CD4-positive, alpha-beta T cell (primary cell): Measurements from ENCODE around the gene RHOD. TPM values are rescaled to one million over a fixed set of nuclear protein-coding genes. Genes with fewer than 3 reads are reported as not detected.

ENCODE experiments used
- ATAC-seq: fragments of 200-7000 bp; cut with Tn5 transposase; one replicate; pipeline ENCODE4 v1.10.0; 2022; ENCODE audit warnings: mild to moderate bottlenecking; ENCODE audit not compliant: poor library complexity
- CTCF ChIA-PET: fragments of 350-600 bp; sonication (Branson Sonifier 250); formaldehyde crosslinking; loops from one replicate; lab custom pipeline; 2021; ENCODE audit warnings: antibody characterized with exemption, inconsistent platforms; lab: Charles Lee
- POLR2A ChIA-PET: fragments of 350-600 bp; sonication (Branson Sonifier 250); formaldehyde crosslinking; loops from one replicate; lab custom pipeline; 2021; ENCODE audit warnings: antibody characterized with exemption, inconsistent platforms; lab: Charles Lee
- DNase-seq, 14 experiments: peaks; one replicate each; pipeline ENCODE4 v3.0.0-alpha.2; 2013 to 2020; ENCODE audit warnings: mixed read lengths in 2 of 14
- H3K27ac ChIP-seq, 2 donors: one replicate each; pipeline versions ENCODE4 v1.5.1 to v1.7.0; 2013; ENCODE audit warnings: low read length in 2 of 2, low read depth in 1 of 2, mild to moderate bottlenecking in 1 of 2
- H3K27me3 ChIP-seq, 2 experiments: 1 replicate in 1 of 2; 2 replicates in 1 of 2; pipeline versions ENCODE4 v1.6.1 to v1.7.0; 2013; ENCODE audit warnings: low read length in 2 of 2, control low read depth in 1 of 2, mild to moderate bottlenecking in 1 of 2, moderate library complexity in 1 of 2; ENCODE audit not compliant: insufficient read depth in 2 of 2, control insufficient read depth in 1 of 2
- H3K36me3 ChIP-seq: one replicate; pipeline ENCODE4 v1.6.1; 2013; ENCODE audit warnings: low read length, control low read depth; ENCODE audit not compliant: insufficient read depth
- H3K4me1 ChIP-seq: one replicate; pipeline ENCODE4 v1.6.1; 2013; ENCODE audit warnings: low read length, control low read depth; ENCODE audit not compliant: insufficient read depth
- H3K4me3 ChIP-seq: one replicate; pipeline ENCODE4 v1.5.1; 2013; ENCODE audit warnings: mild to moderate bottlenecking, low read length, moderate library complexity
- H3K9me3 ChIP-seq, 2 experiments: 1 replicate in 1 of 2; 2 replicates in 1 of 2; pipeline versions ENCODE4 v1.6.1 to v1.7.0; 2013; ENCODE audit warnings: low read length in 2 of 2, mild to moderate bottlenecking in 2 of 2, control low read depth in 1 of 2, moderate library complexity in 1 of 2; ENCODE audit not compliant: control insufficient read depth in 1 of 2, insufficient read depth in 1 of 2
- H3K27ac Mint-ChIP-seq: one replicate; pipeline ENCODE4 v1.8.0; 2020; ENCODE audit warnings: mixed read lengths
- H3K27me3 Mint-ChIP-seq: one replicate; pipeline ENCODE4 v1.8.0; 2021; ENCODE audit warnings: mixed read lengths
- H3K36me3 Mint-ChIP-seq: one replicate; pipeline ENCODE4 v1.8.0; 2021; ENCODE audit warnings: low read depth, mixed read lengths
- H3K4me1 Mint-ChIP-seq: one replicate; pipeline ENCODE4 v1.8.0; 2021; ENCODE audit warnings: low read depth, mixed read lengths
- H3K4me3 Mint-ChIP-seq: one replicate; pipeline ENCODE4 v1.8.0; 2020; ENCODE audit warnings: mild to moderate bottlenecking, mixed read lengths
- H3K9me3 Mint-ChIP-seq: one replicate; pipeline ENCODE4 v1.8.0; 2020; ENCODE audit warnings: mixed read lengths
- intact Hi-C, 2 experiments: fragments of 100-400 bp; cut with DNase I in 1 of 2; cut with micrococcal nuclease in 1 of 2; formaldehyde crosslinking; loops; one replicate each; pipeline versions ENCODE4 v1.15.1 to v1.9.0; 2023 to 2025; cut with DNase I, micrococcal nuclease
- polyA plus RNA-seq, 2 donors: library from polyadenylated mRNA; unstranded; fragments of 120-200 nt; gene quantifications; one replicate each; pipeline ENCODE4 v1.2.1, GENCODE V29; 2013
- total RNA-seq, 174 experiments: library from RNA in 2 of 174; stranded (reverse) in 2 of 174; gene quantifications; one replicate each; pipeline ENCODE4 v1.2.3 and lab custom pipeline; 2021 to 2026
- TF ChIP-seq, protein P1 (sequence below): fragments of 200-600 bp; IDR thresholded peaks from one replicate; pipeline ENCODE4 v1.8.0; 2022; ENCODE audit warnings: antibody characterized with exemption, mild to moderate bottlenecking

The RHOD gene, protein sequence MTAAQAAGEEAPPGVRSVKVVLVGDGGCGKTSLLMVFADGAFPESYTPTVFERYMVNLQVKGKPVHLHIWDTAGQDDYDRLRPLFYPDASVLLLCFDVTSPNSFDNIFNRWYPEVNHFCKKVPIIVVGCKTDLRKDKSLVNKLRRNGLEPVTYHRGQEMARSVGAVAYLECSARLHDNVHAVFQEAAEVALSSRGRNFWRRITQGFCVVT
- not detected for total RNA-seq
- polyA plus RNA-seq (2013, experiment 1 of 2) = 0.29 TPM
- 0.78 TPM for polyA plus RNA-seq (2013, experiment 2 of 2)
- total RNA-seq (lab: John Stamatoyannopoulos, UW) = 0 to 1.1 (median 0.27) reads per million in 172 experiments

DNA sequence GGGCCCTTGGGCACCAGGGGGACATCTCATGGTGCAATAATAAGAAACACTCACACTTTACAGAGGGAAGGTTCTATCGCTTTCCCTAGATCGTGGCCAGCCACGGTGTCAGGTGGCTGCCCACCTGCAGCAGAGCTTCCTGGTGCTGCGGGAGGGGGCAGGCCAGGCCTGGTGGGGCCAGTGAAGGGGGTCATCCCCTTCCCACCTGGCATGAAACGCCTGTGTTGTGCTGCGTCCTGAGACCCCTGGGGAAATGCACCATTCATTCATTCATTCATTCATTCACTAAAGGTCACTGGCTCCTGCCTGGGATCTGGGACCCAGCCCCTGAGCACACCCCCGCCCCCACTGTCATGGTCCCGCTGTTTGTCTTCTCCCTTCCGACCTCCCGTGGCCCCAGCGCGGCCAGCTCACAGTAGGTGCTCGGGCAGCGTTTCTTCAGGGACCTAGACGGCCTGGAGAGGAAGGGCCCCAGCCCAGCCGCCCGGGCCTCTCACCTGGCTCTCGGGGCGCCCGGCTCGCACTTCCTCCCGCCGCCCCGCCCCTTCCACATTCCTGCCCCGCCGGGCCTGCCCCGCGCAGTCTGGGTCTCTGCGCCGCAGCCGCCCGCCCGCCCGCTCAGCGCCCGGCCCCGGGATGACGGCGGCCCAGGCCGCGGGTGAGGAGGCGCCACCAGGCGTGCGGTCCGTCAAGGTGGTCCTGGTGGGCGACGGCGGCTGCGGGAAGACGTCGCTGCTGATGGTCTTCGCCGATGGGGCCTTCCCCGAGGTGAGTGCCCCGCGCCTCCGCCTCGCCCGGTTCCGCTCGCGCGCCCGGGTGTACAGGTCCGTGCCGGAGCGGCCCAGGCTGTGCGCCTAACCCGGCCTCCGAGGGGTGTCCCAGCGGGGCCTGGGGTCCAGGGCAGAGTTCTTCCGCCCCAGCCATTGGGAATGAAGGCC is at the start of gene RHOD:
RHOD (plus strand) TSS at position 581 of the 938 bp plus-strand sequence; CDS start at position 637, 56 bp downstream.
- ATAC-seq (peak; percentile 66), DNase-seq (peak in 13 of 14 experiments; percentile 8 to 60 (median 41))
- TF ChIP-seq, protein P1, sequence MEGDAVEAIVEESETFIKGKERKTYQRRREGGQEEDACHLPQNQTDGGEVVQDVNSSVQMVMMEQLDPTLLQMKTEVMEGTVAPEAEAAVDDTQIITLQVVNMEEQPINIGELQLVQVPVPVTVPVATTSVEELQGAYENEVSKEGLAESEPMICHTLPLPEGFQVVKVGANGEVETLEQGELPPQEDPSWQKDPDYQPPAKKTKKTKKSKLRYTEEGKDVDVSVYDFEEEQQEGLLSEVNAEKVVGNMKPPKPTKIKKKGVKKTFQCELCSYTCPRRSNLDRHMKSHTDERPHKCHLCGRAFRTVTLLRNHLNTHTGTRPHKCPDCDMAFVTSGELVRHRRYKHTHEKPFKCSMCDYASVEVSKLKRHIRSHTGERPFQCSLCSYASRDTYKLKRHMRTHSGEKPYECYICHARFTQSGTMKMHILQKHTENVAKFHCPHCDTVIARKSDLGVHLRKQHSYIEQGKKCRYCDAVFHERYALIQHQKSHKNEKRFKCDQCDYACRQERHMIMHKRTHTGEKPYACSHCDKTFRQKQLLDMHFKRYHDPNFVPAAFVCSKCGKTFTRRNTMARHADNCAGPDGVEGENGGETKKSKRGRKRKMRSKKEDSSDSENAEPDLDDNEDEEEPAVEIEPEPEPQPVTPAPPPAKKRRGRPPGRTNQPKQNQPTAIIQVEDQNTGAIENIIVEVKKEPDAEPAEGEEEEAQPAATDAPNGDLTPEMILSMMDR = no peak
- Histone ChIP-seq H3K36me3 (no peaks in the 10 kb centered on the region), H3K4me3 (peak within 1 kb of the TSS; percentile 41), H3K9me3 (no peaks in the 10 kb centered on the region), H3K27ac (no peak within 1 kb of the TSS), H3K4me1 (peaks cover 21% of the 10 kb centered on the region), H3K27me3 (peaks cover 3 to 7% of the 10 kb centered on the region in 2 experiments)
- no peaks in the 10 kb centered on the region for H3K36me3 Mint-ChIP-seq
- intact Hi-C loops = no loop called here
- ChIA-PET CTCF (no interaction called here), POLR2A (no interaction called here)
- H3K9me3 Mint-ChIP-seq = no peaks in the 10 kb centered on the region
- H3K4me1 Mint-ChIP-seq = peaks cover 16% of the 10 kb centered on the region
- H3K4me3 Mint-ChIP-seq = peak within 1 kb of the TSS; percentile 48
- H3K27me3 Mint-ChIP-seq = peaks cover 8% of the 10 kb centered on the region
- no peak within 1 kb of the TSS for H3K27ac Mint-ChIP-seq

GRCh38 chr11:67007126-67007525 is 49.5 kb upstream of the RHOD start:
- ATAC-seq = no peak
- Mint-ChIP-seq H3K36me3 (no peaks in the 10 kb centered on the region), H3K4me3 (no peak overlapping the region), H3K27ac (no peak overlapping the region), H3K4me1 (no peaks in the 10 kb centered on the region), H3K9me3 (no peaks in the 10 kb centered on the region), H3K27me3 (no peaks in the 10 kb centered on the region)
- no peak overlapping the region for H3K4me3 ChIP-seq
- ChIA-PET POLR2A (no interaction called here), CTCF (no interaction called here)
- H3K9me3 ChIP-seq = no peaks in the 10 kb centered on the region
- intact Hi-C loops = no loop called here
- no peaks in the 10 kb centered on the region for H3K36me3 ChIP-seq
- DNase-seq = no peak
- H3K27me3 ChIP-seq = no peaks in the 10 kb centered on the region
- TF ChIP-seq, protein P1 = no peak
- no peaks in the 10 kb centered on the region for H3K4me1 ChIP-seq
- no peak overlapping the region for H3K27ac ChIP-seq

DNA sequence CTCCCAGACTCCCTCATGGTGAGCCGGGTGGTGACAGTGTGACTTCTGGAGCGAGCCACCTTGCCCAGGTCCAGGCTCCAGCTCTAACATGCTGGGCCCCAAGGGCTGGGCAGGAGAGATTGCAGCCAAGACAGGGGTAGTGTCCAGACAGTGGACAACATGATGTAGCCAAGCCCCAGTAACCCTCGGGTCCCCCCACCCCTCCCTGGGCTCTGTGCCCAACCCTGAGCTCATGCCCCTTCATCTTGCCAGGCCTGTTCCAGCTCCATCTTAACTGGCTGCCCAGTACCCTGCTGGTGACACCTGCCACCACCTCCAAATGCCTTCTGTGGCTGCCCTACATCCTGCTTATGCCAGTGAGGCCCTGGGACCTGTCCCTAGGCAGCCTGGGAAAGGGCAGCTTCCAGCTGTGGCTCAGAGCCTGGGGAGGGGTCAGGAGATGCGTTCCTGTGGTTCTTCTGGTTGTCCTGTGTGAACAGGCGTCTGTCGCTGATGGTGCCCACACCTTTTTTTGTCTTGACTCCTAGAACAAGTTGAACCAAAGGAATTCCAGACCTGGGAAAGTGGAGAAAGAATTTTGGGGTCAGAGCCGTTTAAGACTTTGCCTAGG is 46.2 kb upstream of the RHOD start:
- TF ChIP-seq, protein P1 = no peak
- H3K4me1 Mint-ChIP-seq = no peaks in the 10 kb centered on the region

More for the DNA sequence above, 46.2 kb upstream of the RHOD start:
- ChIA-PET CTCF (no interaction called here), POLR2A (no interaction called here)
- H3K9me3 Mint-ChIP-seq = no peaks in the 10 kb centered on the region
- Histone ChIP-seq H3K27me3 (no peaks in the 10 kb centered on the region), H3K9me3 (no peaks in the 10 kb centered on the region), H3K27ac (no peak overlapping the region), H3K36me3 (no peaks in the 10 kb centered on the region), H3K4me3 (no peak overlapping the region), H3K4me1 (no peaks in the 10 kb centered on the region)
- ATAC-seq = no peak
- no peaks in the 10 kb centered on the region for H3K36me3 Mint-ChIP-seq
- no peak overlapping the region for H3K4me3 Mint-ChIP-seq
- DNase-seq = no peak
- intact Hi-C loops = no loop called here
- peaks cover 4% of the 10 kb centered on the region for H3K27me3 Mint-ChIP-seq
- no peak overlapping the region for H3K27ac Mint-ChIP-seq
